GM12891 (cell line): Measurements from ENCODE around the gene SYT17.
A peak's percentile ranks its signal among the peaks of the same experiment; 100 is the strongest.

Experiments
- DNase-seq: peaks from one replicate; pipeline ENCODE4 v3.0.0; 2011; ENCODE audit warnings: low spot score; ENCODE audit not compliant: insufficient read length
- FAIRE-seq: peaks from 2 replicates; lab custom pipeline; 2011; peaks lifted over from hg19 to GRCh38; lab: Jason Lieb, UNC
- PAX5 ChIP-seq: IDR thresholded peaks from 2 replicates; pipeline ENCODE4 v1.6.1; 2011; ENCODE audit warnings: low read length, moderate library complexity, mild to moderate bottlenecking; ENCODE audit not compliant: insufficient read depth, severe bottlenecking
- POLR2A ChIP-seq: IDR thresholded peaks from 2 replicates; pipeline ENCODE4 v1.6.1; 2011; ENCODE audit warnings: low read depth, low read length, control low read depth
- POLR2AphosphoS5 ChIP-seq: IDR thresholded peaks from 2 replicates; pipeline ENCODE4 v1.6.1; 2011; ENCODE audit warnings: low read depth, low read length, control low read depth
- POU2F2 ChIP-seq: IDR thresholded peaks from 2 replicates; pipeline ENCODE4 v1.6.1; 2011; ENCODE audit warnings: low read depth, mild to moderate bottlenecking, control low read depth, low read length, moderate library complexity
- SPI1 ChIP-seq: IDR thresholded peaks from 2 replicates; pipeline ENCODE4 v1.6.1; 2011; ENCODE audit warnings: low read depth, low read length, control low read depth
- TAF1 ChIP-seq: IDR thresholded peaks from 2 replicates; pipeline ENCODE4 v1.6.1; 2011; ENCODE audit warnings: low read depth, low read length, control low read depth

Gene SYT17

GRCh38 chr16:19212059-19212458 is 44.0 kb downstream of the SYT17 start:
- DNase-seq (no peak), FAIRE-seq (no peak)
- no peak for TF ChIP-seq POLR2AphosphoS5
- no peak for TF ChIP-seq POLR2A
- TF ChIP-seq TAF1 = no peak
- no peak for TF ChIP-seq SPI1
- TF ChIP-seq POU2F2 = no peak
- TF ChIP-seq PAX5 = no peak

- no peak for FAIRE-seq
- no peak for DNase-seq
- TF ChIP-seq SPI1 = no peak
- no peak for TF ChIP-seq POLR2A
- no peak for TF ChIP-seq PAX5
Observed at GRCh38 chr16:19213885-19214284, 45.8 kb downstream of the SYT17 start.

- no peak for TF ChIP-seq PAX5
- TF ChIP-seq POU2F2 = no peak
- TF ChIP-seq POLR2AphosphoS5 = no peak
- TF ChIP-seq TAF1 = no peak
- TF ChIP-seq POLR2A = no peak
- no peak for TF ChIP-seq SPI1
- no peak for DNase-seq
- FAIRE-seq = no peak
Observed at GRCh38 chr16:19215705-19216104, 47.7 kb downstream of the SYT17 start.

GRCh38 chr16:19218581-19218980 is 50.5 kb downstream of the SYT17 start:
- DNase-seq (no peak), FAIRE-seq (no peak)
- TF ChIP-seq TAF1 = no peak

GRCh38 chr16:19219836-19220235 is 51.8 kb downstream of the SYT17 start:
- no peak for TF ChIP-seq POLR2A
- no peak for TF ChIP-seq POU2F2
- TF ChIP-seq SPI1 = no peak
- no peak for TF ChIP-seq POLR2AphosphoS5
- no peak for TF ChIP-seq TAF1
- TF ChIP-seq PAX5 = no peak
- no peak for DNase-seq
- FAIRE-seq = no peak

GRCh38 chr16:19223235-19224170 is 55.5 kb downstream of the SYT17 start:
- FAIRE-seq (peak; percentile 13), DNase-seq (no peak)
- TF ChIP-seq TAF1 (no peak), POLR2A (no peak), PAX5 (no peak), POLR2AphosphoS5 (no peak), SPI1 (no peak), POU2F2 (no peak)

DNA sequence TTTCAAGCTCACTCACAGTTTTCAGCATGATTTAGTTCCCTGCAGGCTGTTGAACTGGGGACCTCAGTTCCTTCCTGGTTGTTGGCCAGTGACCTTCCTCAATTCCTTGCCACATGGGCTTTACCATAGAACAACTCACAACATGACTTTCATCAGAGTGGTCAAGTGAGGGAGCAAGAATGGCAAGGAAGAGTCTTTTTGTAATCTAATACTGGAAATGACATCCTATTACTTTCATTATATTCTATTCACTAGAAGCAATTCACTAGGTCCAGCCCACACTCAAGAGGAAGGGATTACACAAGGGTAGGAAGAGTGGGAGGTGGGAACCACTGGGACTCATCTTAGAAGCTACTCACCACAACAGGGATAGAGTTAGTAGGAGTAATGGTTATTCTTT is 57.6 kb downstream of the SYT17 start:
- TF ChIP-seq POLR2A = no peak
- no peak for TF ChIP-seq POLR2AphosphoS5
- TF ChIP-seq PAX5 = no peak
- no peak for TF ChIP-seq SPI1
- TF ChIP-seq POU2F2 = no peak
- TF ChIP-seq TAF1 = no peak
- DNase-seq (no peak), FAIRE-seq (no peak)

DNA sequence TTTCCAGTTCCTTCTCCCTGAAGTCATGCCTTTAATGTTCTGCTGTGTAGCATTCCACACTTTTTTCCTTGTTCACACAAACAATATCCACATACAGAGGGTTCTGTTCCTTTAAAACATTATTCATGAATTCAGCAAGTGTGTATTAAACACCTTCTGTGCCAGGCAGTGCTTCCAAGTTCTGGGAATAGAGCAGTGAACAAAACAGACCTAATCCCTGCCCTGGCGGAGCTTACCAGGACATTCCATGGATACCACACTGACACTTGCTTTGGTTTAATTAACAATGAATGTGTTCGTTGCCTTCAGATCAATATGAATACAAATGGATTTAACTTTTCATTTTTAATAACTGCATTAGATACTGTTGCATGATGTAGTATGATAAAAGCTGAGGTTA is 59.6 kb downstream of the SYT17 start:
- FAIRE-seq = no peak
- no peak for DNase-seq
- TF ChIP-seq SPI1 (no peak), TAF1 (no peak), POLR2A (no peak), PAX5 (no peak), POU2F2 (no peak), POLR2AphosphoS5 (no peak)

- no peak for DNase-seq
- FAIRE-seq = no peak
- TF ChIP-seq TAF1 (no peak), POLR2A (no peak), POLR2AphosphoS5 (no peak), SPI1 (no peak)
Observed at GRCh38 chr16:19228052-19228451, 60.0 kb downstream of the SYT17 start.

- TF ChIP-seq PAX5 = no peak
- TF ChIP-seq POU2F2 = no peak
- no peak for TF ChIP-seq POLR2A
- no peak for TF ChIP-seq POLR2AphosphoS5
- no peak for DNase-seq
- no peak for FAIRE-seq
Observed at GRCh38 chr16:19228575-19228974, 60.5 kb downstream of the SYT17 start.
